ENCODE measurements around the gene TGFB2. TPM values are rescaled to one million over a fixed set of nuclear protein-coding genes. Genes with fewer than 3 reads are reported as not detected.

Gene TGFB2
- total RNA-seq, 4 donors from 2014 or later: 0.38 to 6.8 (median 2.4) TPM

DNA sequence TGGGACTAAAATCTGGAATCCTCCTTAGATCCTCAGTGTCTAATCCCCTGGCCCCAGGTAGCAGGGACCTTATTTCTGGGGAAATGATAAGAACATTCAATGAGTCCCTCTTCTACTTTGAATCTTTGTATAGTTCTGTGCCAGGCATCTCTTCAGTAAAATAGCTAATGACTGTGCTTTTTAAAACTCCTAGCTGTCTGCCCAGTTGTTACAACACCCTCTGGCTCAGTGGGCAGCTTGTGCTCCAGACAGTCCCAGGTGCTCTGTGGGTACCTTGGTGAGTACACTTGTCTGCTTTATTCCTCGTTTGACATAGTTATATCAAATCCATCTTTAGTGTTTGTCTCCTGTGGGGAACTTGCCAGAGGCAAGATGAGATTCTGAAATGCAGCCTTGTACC lies 18.0 kb downstream of the TGFB2 start:
- TF ChIP-seq, protein P1, sequence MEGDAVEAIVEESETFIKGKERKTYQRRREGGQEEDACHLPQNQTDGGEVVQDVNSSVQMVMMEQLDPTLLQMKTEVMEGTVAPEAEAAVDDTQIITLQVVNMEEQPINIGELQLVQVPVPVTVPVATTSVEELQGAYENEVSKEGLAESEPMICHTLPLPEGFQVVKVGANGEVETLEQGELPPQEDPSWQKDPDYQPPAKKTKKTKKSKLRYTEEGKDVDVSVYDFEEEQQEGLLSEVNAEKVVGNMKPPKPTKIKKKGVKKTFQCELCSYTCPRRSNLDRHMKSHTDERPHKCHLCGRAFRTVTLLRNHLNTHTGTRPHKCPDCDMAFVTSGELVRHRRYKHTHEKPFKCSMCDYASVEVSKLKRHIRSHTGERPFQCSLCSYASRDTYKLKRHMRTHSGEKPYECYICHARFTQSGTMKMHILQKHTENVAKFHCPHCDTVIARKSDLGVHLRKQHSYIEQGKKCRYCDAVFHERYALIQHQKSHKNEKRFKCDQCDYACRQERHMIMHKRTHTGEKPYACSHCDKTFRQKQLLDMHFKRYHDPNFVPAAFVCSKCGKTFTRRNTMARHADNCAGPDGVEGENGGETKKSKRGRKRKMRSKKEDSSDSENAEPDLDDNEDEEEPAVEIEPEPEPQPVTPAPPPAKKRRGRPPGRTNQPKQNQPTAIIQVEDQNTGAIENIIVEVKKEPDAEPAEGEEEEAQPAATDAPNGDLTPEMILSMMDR (IDR thresholded peaks at IDR 0.05; ENCODE audit: low read depth): no peak

DNA sequence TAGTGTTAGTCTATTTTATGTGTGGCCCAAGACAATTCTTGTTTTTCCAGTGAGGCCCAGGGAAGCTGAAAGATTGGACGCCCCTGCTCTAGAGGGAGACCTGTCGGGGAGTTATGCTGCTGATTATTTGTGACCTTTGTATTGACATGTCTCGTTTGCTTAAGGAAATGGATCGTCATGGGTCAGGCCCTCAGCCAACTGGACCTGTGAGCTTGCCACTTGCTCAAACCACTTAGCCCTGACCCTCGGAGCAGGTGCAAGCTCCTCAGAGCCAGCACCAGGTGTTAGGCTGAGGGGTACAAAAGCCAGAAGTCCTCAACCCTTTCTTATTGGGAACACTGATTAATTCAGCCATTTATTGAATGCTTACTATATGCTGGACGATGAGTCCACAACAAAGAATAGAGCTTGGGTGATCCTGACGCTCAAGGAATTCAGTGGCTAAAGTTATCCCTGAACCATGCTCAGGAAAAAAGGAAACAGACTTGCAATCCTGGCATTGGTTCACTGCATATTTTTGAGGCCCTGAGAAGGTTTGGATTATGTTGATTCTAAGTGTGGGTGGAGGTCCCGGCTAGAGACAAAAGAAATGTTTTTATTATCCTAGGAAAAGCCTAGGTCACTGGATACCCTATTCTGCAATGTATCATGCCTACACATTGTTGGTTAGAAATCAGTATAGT lies 19.0 kb downstream of the TGFB2 start:
- TF ChIP-seq, protein P1 (IDR thresholded peaks at IDR 0.05; ENCODE audit: low read depth): no peak

- TF ChIP-seq, protein P1 (IDR thresholded peaks at IDR 0.05; ENCODE audit: low read depth): no peak
These were observed 20.3 kb downstream of the TGFB2 start for GRCh38 chr1:218365226-218365999.

- TF ChIP-seq, protein P1 (IDR thresholded peaks at IDR 0.05; ENCODE audit: low read depth): no peak
These were observed 21.4 kb downstream of the TGFB2 start for GRCh38 chr1:218366322-218367052.

DNA sequence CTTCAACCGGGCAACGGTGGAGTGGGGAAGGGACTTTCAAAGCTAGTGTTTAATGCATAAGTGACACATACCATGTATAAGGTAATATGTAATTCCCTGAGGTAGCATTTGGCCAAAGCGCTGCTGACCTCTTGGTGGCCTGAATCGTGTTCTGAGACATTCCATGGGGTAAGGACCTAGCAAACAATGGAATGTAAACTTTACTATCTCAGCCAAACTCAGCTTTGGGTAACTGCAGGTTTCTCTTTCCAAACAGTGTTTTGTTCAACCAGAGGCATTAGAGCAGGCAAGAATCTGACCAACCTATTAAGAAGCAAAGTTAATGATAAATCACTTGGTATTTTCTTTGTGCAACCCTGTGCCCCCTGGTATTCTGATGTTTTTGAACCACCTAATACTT lies 22.0 kb downstream of the TGFB2 start:
- TF ChIP-seq, protein P1 (IDR thresholded peaks at IDR 0.05; ENCODE audit: low read depth): no peak

- TF ChIP-seq, protein P1 (IDR thresholded peaks at IDR 0.05; ENCODE audit: low read depth): no peak
These were observed 23.6 kb downstream of the TGFB2 start for GRCh38 chr1:218368686-218369085.

Measured in subcutaneous adipose tissue (tissue), 4 donors.